GM20000 (cell line): ENCODE measurements around the gene ALDH1A1.

Source experiments
- DNase-seq: peaks from one replicate; pipeline ENCODE4 v3.0.0; 2012; ENCODE audit warnings: low spot score
- CTCF ChIP-seq: IDR thresholded peaks from 2 replicates; pipeline ENCODE4 v1.5.1; 2012; ENCODE audit warnings: mild to moderate bottlenecking, control low read depth; ENCODE audit errors: extremely low read depth, missing control alignments

ALDH1A1 gene

GRCh38 chr9:72904267-72905093 is 48.4 kb downstream of the ALDH1A1 start:
- TF ChIP-seq CTCF, result no peak
- no peak for DNase-seq

- no peak for DNase-seq
Observed at GRCh38 chr9:72903103-72903502, 49.8 kb downstream of the ALDH1A1 start.

GRCh38 chr9:72902268-72902667 is 50.6 kb downstream of the ALDH1A1 start:
- no peak for TF ChIP-seq CTCF
- no peak for DNase-seq

More at GRCh38 chr9:72903103-72903502, 49.8 kb downstream of the ALDH1A1 start:
- no peak for TF ChIP-seq CTCF

DNA sequence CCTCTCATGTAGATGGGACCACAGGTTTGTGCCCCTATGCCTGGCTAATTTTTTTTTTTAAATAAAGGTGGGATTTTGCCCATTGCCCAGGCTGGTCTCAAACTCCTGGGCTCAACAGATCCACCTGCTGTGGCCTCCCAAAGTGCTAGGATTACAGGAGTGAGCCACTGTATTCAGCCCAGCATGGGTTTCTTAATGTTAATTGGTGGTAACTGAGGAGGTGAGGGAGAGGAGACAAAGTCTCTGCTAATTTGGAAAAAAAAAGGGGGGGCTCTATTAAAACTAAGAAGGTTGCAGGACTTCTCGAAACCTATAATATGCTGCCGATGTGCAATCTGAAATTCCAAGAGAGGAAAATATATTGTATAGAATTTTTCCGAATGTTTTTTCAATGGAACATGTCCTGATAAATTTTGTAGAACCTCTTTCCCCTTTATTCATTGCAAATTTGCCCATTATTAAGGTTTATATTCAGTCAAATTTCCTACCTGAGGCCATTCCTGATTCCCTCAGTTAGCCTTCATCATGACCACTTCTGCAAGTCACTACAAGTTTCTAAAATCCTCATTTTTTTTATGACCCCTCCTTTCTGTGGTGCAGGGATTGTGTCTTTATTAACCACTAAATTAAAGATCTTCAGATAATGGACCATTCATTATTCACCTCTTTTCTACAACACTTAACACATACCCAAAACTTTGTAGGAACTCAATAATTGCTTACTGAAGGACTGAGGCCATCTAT is 52.9 kb downstream of the ALDH1A1 start:
- no peak for TF ChIP-seq CTCF
- no peak for DNase-seq

- TF ChIP-seq CTCF, result no peak
- DNase-seq, result no peak
Observed at GRCh38 chr9:72898784-72899733, 53.8 kb downstream of the ALDH1A1 start.

- no peak for TF ChIP-seq CTCF
- no peak for DNase-seq
Observed at GRCh38 chr9:72898360-72898759, 54.5 kb downstream of the ALDH1A1 start.
